ENCODE measurements around the gene GSG1L. TPM values are rescaled to one million over a fixed set of nuclear protein-coding genes. Genes with fewer than 3 reads are reported as not detected.
A peak's percentile ranks its signal among the peaks of the same experiment; 100 is the strongest.

Gene GSG1L
- polyA plus RNA-seq (not detected in 3 replicates), polyA minus RNA-seq (not detected in 3 replicates)
- not detected for polyA plus RNA-seq (2011; ENCODE audit: low read depth)
- not detected in 2 replicates for polyA plus RNA-seq (2011; cell fraction: cytosol; rRNA removed)
- not detected in 2 replicates for polyA plus RNA-seq (2011; cell fraction: nucleus; rRNA removed)
- not detected in 2 replicates for polyA plus RNA-seq (2012; ENCODE audit: low replicate concordance)
- not detected for polyA minus RNA-seq (2011; cell fraction: cytosol; rRNA and poly(A)+ RNA removed)
- not detected in 2 replicates for polyA minus RNA-seq (2011; cell fraction: nucleus; rRNA and poly(A)+ RNA removed)

- Histone ChIP-seq H3K9ac (ENCODE audit: control insufficient read depth, extremely low read depth, insufficient read depth, low read length) (no peak within 1 kb of the TSS), H3K27me3 (ENCODE audit: control insufficient read depth, extremely low read depth, insufficient read depth, low read length) (peaks cover 57% of the 10 kb centered on the region), H3K79me2 (ENCODE audit: control insufficient read depth, insufficient read depth, low read length) (no peaks in the 10 kb centered on the region), H3K27ac (ENCODE audit: control insufficient read depth, insufficient read depth, low read length) (no peak within 1 kb of the TSS), H3K4me3 (ENCODE audit: control insufficient read depth in 2 of 3, extremely low read depth in 1 of 3, insufficient read depth in 2 of 3, low read depth in 1 of 3, low read length in 3 of 3) (no peak within 1 kb of the TSS), H3K4me1 (ENCODE audit: control insufficient read depth, extremely low read depth, insufficient read depth, low read length) (no peaks in the 10 kb centered on the region), H2AFZ (ENCODE audit: control insufficient read depth, low read length) (no peak within 1 kb of the TSS), H3K4me2 (ENCODE audit: control insufficient read depth, extremely low read depth, insufficient read depth, low read depth, low read length) (no peak within 1 kb of the TSS), H3K36me3 (ENCODE audit: control insufficient read depth in 2 of 2, extremely low read depth in 1 of 2, insufficient read depth in 2 of 2, low read length in 2 of 2) (no peaks in the 10 kb centered on the region), H4K20me1 (ENCODE audit: control insufficient read depth, extremely low read depth, insufficient read depth, low read length) (no peaks in the 10 kb centered on the region), H3K9me3 (ENCODE audit: control insufficient read depth, low read depth, low read length) (no peaks in the 10 kb centered on the region), H3K9me1 (ENCODE audit: control insufficient read depth, extremely low read depth, insufficient read depth, low read length) (no peaks in the 10 kb centered on the region)
- DNase-seq (ENCODE audit: low read depth, low spot score) (no peak), FAIRE-seq (no peak)
- TF ChIP-seq, protein P1, sequence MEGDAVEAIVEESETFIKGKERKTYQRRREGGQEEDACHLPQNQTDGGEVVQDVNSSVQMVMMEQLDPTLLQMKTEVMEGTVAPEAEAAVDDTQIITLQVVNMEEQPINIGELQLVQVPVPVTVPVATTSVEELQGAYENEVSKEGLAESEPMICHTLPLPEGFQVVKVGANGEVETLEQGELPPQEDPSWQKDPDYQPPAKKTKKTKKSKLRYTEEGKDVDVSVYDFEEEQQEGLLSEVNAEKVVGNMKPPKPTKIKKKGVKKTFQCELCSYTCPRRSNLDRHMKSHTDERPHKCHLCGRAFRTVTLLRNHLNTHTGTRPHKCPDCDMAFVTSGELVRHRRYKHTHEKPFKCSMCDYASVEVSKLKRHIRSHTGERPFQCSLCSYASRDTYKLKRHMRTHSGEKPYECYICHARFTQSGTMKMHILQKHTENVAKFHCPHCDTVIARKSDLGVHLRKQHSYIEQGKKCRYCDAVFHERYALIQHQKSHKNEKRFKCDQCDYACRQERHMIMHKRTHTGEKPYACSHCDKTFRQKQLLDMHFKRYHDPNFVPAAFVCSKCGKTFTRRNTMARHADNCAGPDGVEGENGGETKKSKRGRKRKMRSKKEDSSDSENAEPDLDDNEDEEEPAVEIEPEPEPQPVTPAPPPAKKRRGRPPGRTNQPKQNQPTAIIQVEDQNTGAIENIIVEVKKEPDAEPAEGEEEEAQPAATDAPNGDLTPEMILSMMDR (optimal IDR thresholded peaks at IDR 0.05 in 1 of 3, IDR thresholded peaks at IDR 0.05 in 1 of 3, conservative IDR thresholded peaks at IDR 0.05 in 1 of 3; ENCODE audit: extremely low read depth in 1 of 3, insufficient read depth in 2 of 3, low read length in 3 of 3), result peak in 1 of 3 experiments; percentile 13
- no peak for TF ChIP-seq EZH2 (IDR thresholded peaks at IDR 0.05; ENCODE audit: low read length)
- dilution Hi-C loops (cut with MboI; ENCODE audit: extremely low pct_ligation_motif_present, low sequenced_read_pairs), result no loop called here
Measured at GRCh38 chr16:28063591-28064061, at the start of gene GSG1L. TSS of gene GSG1L (minus strand) at chr16:28063714. CDS start at chr16:28063424, 290 bp downstream.

- FAIRE-seq (no peak), DNase-seq (ENCODE audit: low read depth, low spot score) (no peak)
- peaks cover 7% of the 10 kb centered on the region for H4K20me1 ChIP-seq (ENCODE audit: control insufficient read depth, extremely low read depth, insufficient read depth, low read length)
- H3K4me2 ChIP-seq (ENCODE audit: control insufficient read depth, extremely low read depth, insufficient read depth, low read depth, low read length), result no peak overlapping the region
- TF ChIP-seq, protein P1 (optimal IDR thresholded peaks at IDR 0.05 in 1 of 3, IDR thresholded peaks at IDR 0.05 in 1 of 3, conservative IDR thresholded peaks at IDR 0.05 in 1 of 3; ENCODE audit: extremely low read depth in 1 of 3, insufficient read depth in 2 of 3, low read length in 3 of 3), result no peak
- TF ChIP-seq EZH2 (IDR thresholded peaks at IDR 0.05; ENCODE audit: low read length), result no peak
- H3K9ac ChIP-seq (ENCODE audit: control insufficient read depth, extremely low read depth, insufficient read depth, low read length), result no peak overlapping the region
- peaks cover 2% of the 10 kb centered on the region for H3K9me1 ChIP-seq (ENCODE audit: control insufficient read depth, extremely low read depth, insufficient read depth, low read length)
- H3K27me3 ChIP-seq (ENCODE audit: control insufficient read depth, extremely low read depth, insufficient read depth, low read length), result no peaks in the 10 kb centered on the region
- dilution Hi-C loops (cut with MboI; ENCODE audit: extremely low pct_ligation_motif_present, low sequenced_read_pairs), result no loop called here
- H3K36me3 ChIP-seq (ENCODE audit: control insufficient read depth in 2 of 2, extremely low read depth in 1 of 2, insufficient read depth in 2 of 2, low read length in 2 of 2), result peaks cover 38 to 44% of the 10 kb centered on the region in 2 experiments
- H3K4me3 ChIP-seq (ENCODE audit: control insufficient read depth in 2 of 3, extremely low read depth in 1 of 3, insufficient read depth in 2 of 3, low read depth in 1 of 3, low read length in 3 of 3), result no peak overlapping the region
- H3K79me2 ChIP-seq (ENCODE audit: control insufficient read depth, insufficient read depth, low read length), result peaks cover 7% of the 10 kb centered on the region
- no peak overlapping the region for H3K27ac ChIP-seq (ENCODE audit: control insufficient read depth, insufficient read depth, low read length)
- H3K4me1 ChIP-seq (ENCODE audit: control insufficient read depth, extremely low read depth, insufficient read depth, low read length), result peaks cover 4% of the 10 kb centered on the region
- no peak overlapping the region for H2AFZ ChIP-seq (ENCODE audit: control insufficient read depth, low read length)
- H3K9me3 ChIP-seq (ENCODE audit: control insufficient read depth, low read depth, low read length), result no peaks in the 10 kb centered on the region
Measured at GRCh38 chr16:28112908-28113307, 49.4 kb upstream of the GSG1L start.

Data from keratinocyte (primary cell).